ENCODE measurements around the gene C5orf22. TPM values are rescaled to one million over a fixed set of nuclear protein-coding genes. Genes with fewer than 3 reads are reported as not detected.

C5orf22 gene
- polyA plus RNA-seq, 1 donor from 2014 or later: 20.3 TPM

DNA sequence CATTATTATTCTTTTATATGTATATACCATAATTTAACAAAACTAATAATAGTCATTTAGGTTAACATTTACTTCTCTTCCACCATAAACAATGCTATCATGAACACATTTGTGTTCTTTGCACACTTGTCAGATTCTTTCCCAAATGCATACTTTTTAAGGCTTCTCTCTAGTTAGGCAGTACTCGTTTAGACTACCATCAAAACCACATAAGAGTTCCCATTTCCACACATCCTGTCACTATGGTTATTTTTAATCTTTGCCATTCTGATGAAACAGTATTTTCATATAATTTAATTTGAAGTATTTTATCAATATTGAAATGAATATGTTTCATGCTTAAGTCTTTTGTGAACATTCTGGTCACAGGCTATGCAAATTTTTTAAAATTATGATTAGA, 15.3 kb upstream of the C5orf22 start:
- no peaks in the 10 kb centered on the region for H3F3A ChIP-seq (ENCODE audit: insufficient read depth, low read length, poor library complexity, severe bottlenecking)
- H2AFZ ChIP-seq (ENCODE audit: low read depth, low read length): no peak overlapping the region
- H3K9me2 ChIP-seq (ENCODE audit: insufficient read depth, low read length): no peaks in the 10 kb centered on the region
- H3K4me3 ChIP-seq (ENCODE audit: low read length): no peak overlapping the region
- H3K9me3 ChIP-seq (ENCODE audit: low read length): no peaks in the 10 kb centered on the region
- H3K36me3 ChIP-seq (ENCODE audit: insufficient read depth, low read length): peaks cover 10% of the 10 kb centered on the region
- H3K79me2 ChIP-seq (replicated peaks; ENCODE audit: insufficient read depth, low read length): no peaks in the 10 kb centered on the region
- no peak overlapping the region for H3K9ac ChIP-seq (ENCODE audit: low read length)
- no peaks in the 10 kb centered on the region for H4K20me1 ChIP-seq (ENCODE audit: insufficient read depth)
- H3K4me2 ChIP-seq (ENCODE audit: low read length): no peak overlapping the region
- no peak for TF ChIP-seq TAF1 (IDR thresholded peaks at IDR 0.05; ENCODE audit: low read depth)
- no peak for TF ChIP-seq SMC3 (conservative IDR thresholded peaks at IDR 0.05; ENCODE audit: poor library complexity)
- no peak for TF ChIP-seq RAD21 (conservative IDR thresholded peaks at IDR 0.05)
- no peak for TF ChIP-seq POLR2AphosphoS5 (IDR thresholded peaks at IDR 0.05)
- TF ChIP-seq CTCF (IDR thresholded peaks at IDR 0.05; ENCODE audit: poor library complexity, severe bottlenecking): no peak
- TF ChIP-seq EP300 (conservative IDR thresholded peaks at IDR 0.05; ENCODE audit: poor library complexity, severe bottlenecking): no peak
- TF ChIP-seq, protein P1, sequence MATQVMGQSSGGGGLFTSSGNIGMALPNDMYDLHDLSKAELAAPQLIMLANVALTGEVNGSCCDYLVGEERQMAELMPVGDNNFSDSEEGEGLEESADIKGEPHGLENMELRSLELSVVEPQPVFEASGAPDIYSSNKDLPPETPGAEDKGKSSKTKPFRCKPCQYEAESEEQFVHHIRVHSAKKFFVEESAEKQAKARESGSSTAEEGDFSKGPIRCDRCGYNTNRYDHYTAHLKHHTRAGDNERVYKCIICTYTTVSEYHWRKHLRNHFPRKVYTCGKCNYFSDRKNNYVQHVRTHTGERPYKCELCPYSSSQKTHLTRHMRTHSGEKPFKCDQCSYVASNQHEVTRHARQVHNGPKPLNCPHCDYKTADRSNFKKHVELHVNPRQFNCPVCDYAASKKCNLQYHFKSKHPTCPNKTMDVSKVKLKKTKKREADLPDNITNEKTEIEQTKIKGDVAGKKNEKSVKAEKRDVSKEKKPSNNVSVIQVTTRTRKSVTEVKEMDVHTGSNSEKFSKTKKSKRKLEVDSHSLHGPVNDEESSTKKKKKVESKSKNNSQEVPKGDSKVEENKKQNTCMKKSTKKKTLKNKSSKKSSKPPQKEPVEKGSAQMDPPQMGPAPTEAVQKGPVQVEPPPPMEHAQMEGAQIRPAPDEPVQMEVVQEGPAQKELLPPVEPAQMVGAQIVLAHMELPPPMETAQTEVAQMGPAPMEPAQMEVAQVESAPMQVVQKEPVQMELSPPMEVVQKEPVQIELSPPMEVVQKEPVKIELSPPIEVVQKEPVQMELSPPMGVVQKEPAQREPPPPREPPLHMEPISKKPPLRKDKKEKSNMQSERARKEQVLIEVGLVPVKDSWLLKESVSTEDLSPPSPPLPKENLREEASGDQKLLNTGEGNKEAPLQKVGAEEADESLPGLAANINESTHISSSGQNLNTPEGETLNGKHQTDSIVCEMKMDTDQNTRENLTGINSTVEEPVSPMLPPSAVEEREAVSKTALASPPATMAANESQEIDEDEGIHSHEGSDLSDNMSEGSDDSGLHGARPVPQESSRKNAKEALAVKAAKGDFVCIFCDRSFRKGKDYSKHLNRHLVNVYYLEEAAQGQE (IDR thresholded peaks at IDR 0.05; ENCODE audit: borderline replicate concordance): no peak
- no peak for TF ChIP-seq MXI1 (conservative IDR thresholded peaks at IDR 0.05; ENCODE audit: poor library complexity, severe bottlenecking)
- no peak for TF ChIP-seq EZH2 (IDR thresholded peaks at IDR 0.05; ENCODE audit: borderline replicate concordance, insufficient read depth, low read length, poor library complexity, severe bottlenecking)
- H3K27me3 ChIP-seq (ENCODE audit: insufficient read depth, low read depth, low read length): no peaks in the 10 kb centered on the region
- no peak overlapping the region for H3K27ac ChIP-seq (ENCODE audit: low read length)

GRCh38 chr5:31523041-31523440, 9.1 kb upstream of the C5orf22 start:
- no peak overlapping the region for H3K4me3 ChIP-seq (ENCODE audit: low read length)
- H3K79me2 ChIP-seq (replicated peaks; ENCODE audit: insufficient read depth, low read length): no peaks in the 10 kb centered on the region
- no peaks in the 10 kb centered on the region for H3K9me3 ChIP-seq (ENCODE audit: low read length)
- TF ChIP-seq MXI1 (conservative IDR thresholded peaks at IDR 0.05; ENCODE audit: poor library complexity, severe bottlenecking) (no peak), POLR2AphosphoS5 (IDR thresholded peaks at IDR 0.05) (no peak), EP300 (conservative IDR thresholded peaks at IDR 0.05; ENCODE audit: poor library complexity, severe bottlenecking) (no peak), EZH2 (IDR thresholded peaks at IDR 0.05; ENCODE audit: borderline replicate concordance, insufficient read depth, low read length, poor library complexity, severe bottlenecking) (no peak), TAF1 (IDR thresholded peaks at IDR 0.05; ENCODE audit: low read depth) (no peak), SMC3 (conservative IDR thresholded peaks at IDR 0.05; ENCODE audit: poor library complexity) (no peak), CTCF (IDR thresholded peaks at IDR 0.05; ENCODE audit: poor library complexity, severe bottlenecking) (no peak), RAD21 (conservative IDR thresholded peaks at IDR 0.05) (no peak)
- TF ChIP-seq, protein P1 (IDR thresholded peaks at IDR 0.05; ENCODE audit: borderline replicate concordance): no peak
- H3K9me2 ChIP-seq (ENCODE audit: insufficient read depth, low read length): no peaks in the 10 kb centered on the region
- no peaks in the 10 kb centered on the region for H4K20me1 ChIP-seq (ENCODE audit: insufficient read depth)
- no peak overlapping the region for H3K9ac ChIP-seq (ENCODE audit: low read length)
- H3K27ac ChIP-seq (ENCODE audit: low read length): no peak overlapping the region
- H3K27me3 ChIP-seq (ENCODE audit: insufficient read depth, low read depth, low read length): no peaks in the 10 kb centered on the region
- peaks cover 10% of the 10 kb centered on the region for H3K36me3 ChIP-seq (ENCODE audit: insufficient read depth, low read length)
- no peaks in the 10 kb centered on the region for H3F3A ChIP-seq (ENCODE audit: insufficient read depth, low read length, poor library complexity, severe bottlenecking)
- no peak overlapping the region for H2AFZ ChIP-seq (ENCODE audit: low read depth, low read length)
- H3K4me2 ChIP-seq (ENCODE audit: low read length): no peak overlapping the region

Measured in neural cell (in vitro differentiated cells).